Activated naive CD4-positive, alpha-beta T cell treated with anti-CD3 and anti-CD28 coated beads, Interleukin-2, amount 10 ng/mL, durations not matched to agents 7 days and 5 days (primary cell): ENCODE measurements around the gene STIP1.

Experiments used
- CTCF ChIA-PET: fragments of 350-600 bp; sonication (Branson Sonifier 250); formaldehyde crosslinking; loops from one replicate; lab custom pipeline; 2021; ENCODE audit warnings: antibody characterized with exemption; lab: Charles Lee
- DNase-seq: peaks from one replicate; pipeline ENCODE4 v3.0.0-alpha.2; 2020
- H3K27ac Mint-ChIP-seq: one replicate; pipeline ENCODE4 v1.8.0; 2021; ENCODE audit warnings: mild to moderate bottlenecking, moderate library complexity, mixed read lengths
- H3K27me3 Mint-ChIP-seq: one replicate; pipeline ENCODE4 v1.8.0; 2021; ENCODE audit warnings: mild to moderate bottlenecking, mixed read lengths
- H3K36me3 Mint-ChIP-seq: one replicate; pipeline ENCODE4 v1.8.0; 2021; ENCODE audit warnings: mixed read lengths
- H3K4me1 Mint-ChIP-seq: one replicate; pipeline ENCODE4 v1.8.0; 2021; ENCODE audit warnings: mixed read lengths
- H3K4me3 Mint-ChIP-seq: one replicate; pipeline ENCODE4 v1.8.0; 2021; ENCODE audit warnings: mild to moderate bottlenecking, moderate library complexity, mixed read lengths
- H3K9me3 Mint-ChIP-seq: one replicate; pipeline ENCODE4 v1.8.0; 2021; ENCODE audit warnings: mixed read lengths

The STIP1 gene

DNA sequence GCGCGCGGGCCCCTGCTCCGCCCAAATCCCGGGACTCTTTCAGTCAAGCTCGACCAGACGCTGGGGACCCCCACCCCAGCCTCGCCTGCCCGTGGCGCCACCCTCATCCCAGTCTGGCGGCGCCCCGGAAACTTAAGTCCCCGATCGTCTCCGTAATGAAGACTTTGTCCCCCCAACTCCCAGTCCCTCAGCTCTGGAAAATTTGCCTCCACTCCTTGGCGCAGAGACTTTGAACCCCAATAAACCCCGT, 65.7 kb downstream of the STIP1 start:
- no peak for DNase-seq
- H3K27me3 Mint-ChIP-seq: peaks cover 18% of the 10 kb centered on the region
- no peak overlapping the region for H3K27ac Mint-ChIP-seq

DNA sequence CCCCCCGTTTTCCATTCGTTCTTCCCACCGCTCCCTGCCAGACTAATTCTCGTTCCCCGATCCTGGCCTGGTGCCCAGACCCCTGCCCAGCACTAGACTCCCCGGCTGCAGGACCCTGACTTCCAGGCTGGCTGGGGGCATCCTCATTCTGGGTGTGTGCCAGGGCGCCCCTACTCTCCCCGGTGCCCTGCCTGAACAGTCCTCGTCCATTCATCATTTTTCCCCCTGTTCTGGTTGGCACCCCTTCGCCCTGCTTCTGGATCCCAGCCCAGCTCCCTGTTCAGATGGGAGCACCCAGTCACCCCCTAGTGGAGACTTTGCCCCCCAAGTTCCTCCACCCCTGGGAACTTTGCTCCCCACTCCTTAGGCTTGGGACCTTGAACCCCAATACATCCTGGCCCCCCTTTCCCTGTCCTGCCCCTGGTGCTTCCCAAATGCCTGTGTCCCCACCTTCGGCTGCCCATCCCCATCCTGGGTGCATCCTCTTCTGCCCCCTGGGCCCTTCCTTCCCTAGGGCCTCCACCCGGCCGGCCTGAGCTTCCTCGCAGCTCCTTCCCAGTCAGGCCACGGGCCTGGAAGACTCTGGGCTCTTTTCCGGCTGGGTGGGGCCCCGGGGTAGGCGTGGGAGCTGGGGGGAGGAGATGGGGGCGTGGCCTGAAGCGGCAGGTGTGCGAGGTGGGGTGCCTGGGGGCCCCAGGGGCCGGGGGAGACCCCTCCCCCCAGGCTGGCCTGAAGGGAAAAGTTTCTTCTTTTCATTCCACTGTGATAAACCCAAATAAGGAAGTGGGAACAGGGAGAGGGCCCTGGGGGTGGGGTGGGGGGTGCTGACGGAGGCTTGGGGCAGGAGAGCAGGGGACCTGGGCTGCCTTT, 66.3 kb downstream of the STIP1 start:
- DNase-seq: peak; percentile 60
- no peaks in the 10 kb centered on the region for H3K9me3 Mint-ChIP-seq
- H3K4me1 Mint-ChIP-seq: peaks cover 31% of the 10 kb centered on the region
- H3K36me3 Mint-ChIP-seq: peaks cover 2% of the 10 kb centered on the region
- H3K4me3 Mint-ChIP-seq: peak overlapping the region; percentile 85
- H3K27me3 Mint-ChIP-seq: peaks cover 18% of the 10 kb centered on the region
- no peak overlapping the region for H3K27ac Mint-ChIP-seq
- CTCF ChIA-PET: interaction anchor here (0.9 to 3.5 kb wide), 7 partner anchors 11 to 79 kb away, joined by 3 to 31 read pairs (median 8); partner anchors contain the start of genes FERMT3 and FKBP2

More for the DNA sequence above, 65.7 kb downstream of the STIP1 start:
- Mint-ChIP-seq H3K4me1 (peaks cover 35% of the 10 kb centered on the region), H3K9me3 (no peaks in the 10 kb centered on the region), H3K4me3 (peak overlapping the region; percentile 85), H3K36me3 (peaks cover 2% of the 10 kb centered on the region)
- CTCF ChIA-PET: interaction anchor here (1.1 to 3.5 kb wide), 6 partner anchors 11 to 80 kb away, joined by 3 to 31 read pairs (median 10); partner anchors contain the start of genes FERMT3 and FKBP2

DNA sequence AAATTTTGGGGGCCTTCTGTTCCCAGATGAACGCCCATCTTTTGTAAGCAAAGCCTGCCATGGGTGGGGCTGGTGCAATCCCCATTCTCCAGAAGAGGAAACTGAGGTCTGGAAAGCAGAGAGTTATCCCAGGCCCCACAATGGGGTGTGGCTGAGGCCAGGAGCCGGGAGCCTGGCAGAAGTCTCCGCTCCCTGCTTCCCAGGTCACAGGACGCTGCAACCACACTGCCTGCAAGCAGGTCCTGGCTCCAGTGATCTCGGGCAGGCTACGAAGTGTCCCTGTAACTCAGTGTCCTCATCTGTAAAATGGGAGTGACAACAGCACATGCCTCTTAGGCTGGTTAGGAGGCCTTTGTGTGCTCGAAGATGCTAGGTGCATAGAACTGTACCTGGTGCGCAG, 67.1 kb downstream of the STIP1 start:
- Mint-ChIP-seq H3K9me3 (no peaks in the 10 kb centered on the region), H3K36me3 (peaks cover 4% of the 10 kb centered on the region), H3K4me3 (peak overlapping the region; percentile 85), H3K27me3 (peaks cover 18% of the 10 kb centered on the region), H3K4me1 (peaks cover 27% of the 10 kb centered on the region), H3K27ac (no peak overlapping the region)
- no peak for DNase-seq
- CTCF ChIA-PET: interaction anchor here (3.5 kb wide), 1 partner anchor 47 kb away, joined by 31 read pairs; the partner anchor contains the start of gene FERMT3

DNA sequence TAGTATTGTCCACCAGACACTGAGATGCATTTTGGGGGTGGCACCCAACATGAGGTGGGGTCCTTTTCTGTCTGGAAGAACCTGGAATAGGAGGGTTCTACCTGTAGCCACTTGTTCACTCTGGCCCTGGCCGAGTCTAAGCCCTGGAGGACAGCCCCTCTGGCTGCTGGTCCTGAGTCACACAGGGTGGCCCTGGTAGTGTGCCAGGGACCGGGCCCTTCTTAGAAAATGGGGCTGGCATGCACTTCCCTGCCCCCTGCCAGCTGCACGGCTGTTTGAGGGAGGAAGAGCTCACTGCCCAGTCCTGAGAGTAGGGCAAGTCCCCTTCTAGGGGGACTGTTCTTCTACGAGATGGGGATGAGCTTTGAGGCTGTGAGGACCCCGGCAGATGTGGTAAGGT, 67.5 kb downstream of the STIP1 start:
- peak overlapping the region; percentile 85 for H3K4me3 Mint-ChIP-seq
- peaks cover 4% of the 10 kb centered on the region for H3K36me3 Mint-ChIP-seq
- peaks cover 18% of the 10 kb centered on the region for H3K27me3 Mint-ChIP-seq
- no peak for DNase-seq
- H3K9me3 Mint-ChIP-seq: no peaks in the 10 kb centered on the region
- no peak overlapping the region for H3K27ac Mint-ChIP-seq
- CTCF ChIA-PET: no interaction called here
- peaks cover 26% of the 10 kb centered on the region for H3K4me1 Mint-ChIP-seq
